Measurements from ENCODE around the gene FN3K.

DNA sequence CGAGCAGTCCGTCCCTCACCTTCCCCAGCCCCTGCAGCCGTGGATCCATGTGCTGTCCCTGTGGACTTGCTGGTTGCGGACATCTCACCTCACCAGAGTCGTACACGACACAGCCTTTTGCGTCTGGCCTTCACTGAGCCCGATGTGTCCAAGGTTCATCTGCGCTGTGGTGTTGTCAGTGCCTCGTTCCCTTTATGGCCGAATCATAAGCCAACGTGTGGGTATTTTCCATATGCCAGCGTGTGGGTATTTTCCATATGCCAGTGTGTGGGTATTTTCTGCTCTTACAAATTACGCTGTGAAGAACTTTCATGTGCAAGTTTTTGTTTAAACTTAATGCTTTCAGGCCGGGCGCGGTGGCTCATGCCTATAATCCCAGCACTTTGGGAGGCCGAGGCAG lies 48.1 kb downstream of the FN3K start:
- TF ChIP-seq, protein P1, sequence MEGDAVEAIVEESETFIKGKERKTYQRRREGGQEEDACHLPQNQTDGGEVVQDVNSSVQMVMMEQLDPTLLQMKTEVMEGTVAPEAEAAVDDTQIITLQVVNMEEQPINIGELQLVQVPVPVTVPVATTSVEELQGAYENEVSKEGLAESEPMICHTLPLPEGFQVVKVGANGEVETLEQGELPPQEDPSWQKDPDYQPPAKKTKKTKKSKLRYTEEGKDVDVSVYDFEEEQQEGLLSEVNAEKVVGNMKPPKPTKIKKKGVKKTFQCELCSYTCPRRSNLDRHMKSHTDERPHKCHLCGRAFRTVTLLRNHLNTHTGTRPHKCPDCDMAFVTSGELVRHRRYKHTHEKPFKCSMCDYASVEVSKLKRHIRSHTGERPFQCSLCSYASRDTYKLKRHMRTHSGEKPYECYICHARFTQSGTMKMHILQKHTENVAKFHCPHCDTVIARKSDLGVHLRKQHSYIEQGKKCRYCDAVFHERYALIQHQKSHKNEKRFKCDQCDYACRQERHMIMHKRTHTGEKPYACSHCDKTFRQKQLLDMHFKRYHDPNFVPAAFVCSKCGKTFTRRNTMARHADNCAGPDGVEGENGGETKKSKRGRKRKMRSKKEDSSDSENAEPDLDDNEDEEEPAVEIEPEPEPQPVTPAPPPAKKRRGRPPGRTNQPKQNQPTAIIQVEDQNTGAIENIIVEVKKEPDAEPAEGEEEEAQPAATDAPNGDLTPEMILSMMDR (IDR thresholded peaks at IDR 0.05; ENCODE audit: extremely low read depth in 1 of 2, insufficient read depth in 1 of 2, low read depth in 1 of 2, low read length in 2 of 2): no peak
- TF ChIP-seq GATA2 (IDR thresholded peaks at IDR 0.05; ENCODE audit: insufficient read depth, insufficient read length, low read depth, low read length) (no peak), POLR2A (IDR thresholded peaks at IDR 0.05; ENCODE audit: low read depth, low read length) (no peak), POLR2AphosphoS5 (IDR thresholded peaks at IDR 0.05; ENCODE audit: insufficient read depth, low read depth, low read length) (no peak), JUN (IDR thresholded peaks at IDR 0.05; ENCODE audit: borderline replicate concordance, insufficient read depth, insufficient read length, low read depth) (no peak), EZH2 (IDR thresholded peaks at IDR 0.05; ENCODE audit: borderline replicate concordance, low read depth, low read length, severe bottlenecking) (no peak)
- TF ChIP-seq, protein P2, sequence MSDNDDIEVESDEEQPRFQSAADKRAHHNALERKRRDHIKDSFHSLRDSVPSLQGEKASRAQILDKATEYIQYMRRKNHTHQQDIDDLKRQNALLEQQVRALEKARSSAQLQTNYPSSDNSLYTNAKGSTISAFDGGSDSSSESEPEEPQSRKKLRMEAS (IDR thresholded peaks at IDR 0.05; ENCODE audit: insufficient read depth, insufficient read length): no peak
